Measurements from ENCODE around the gene ROR1.

ROR1 gene

DNA sequence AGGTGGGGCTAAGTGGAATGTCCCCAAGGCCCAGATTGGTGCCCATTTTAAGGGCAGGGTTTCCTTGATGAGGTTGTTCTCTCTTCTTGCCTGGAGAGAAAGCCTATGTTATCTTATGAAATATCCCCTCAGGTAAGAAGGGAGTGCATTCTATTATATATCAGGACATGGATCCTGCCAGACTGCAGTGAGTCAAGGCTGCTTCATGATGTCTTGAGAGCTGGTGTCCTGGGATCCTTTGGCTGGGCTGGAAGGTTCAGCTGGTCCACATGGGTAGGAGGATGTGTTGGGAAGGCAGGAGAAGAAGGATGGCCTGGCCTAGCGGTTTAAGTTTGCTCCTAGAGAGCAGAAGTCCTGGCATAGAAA lies 207.6 kb downstream of the ROR1 start:
- TF ChIP-seq, protein P1, sequence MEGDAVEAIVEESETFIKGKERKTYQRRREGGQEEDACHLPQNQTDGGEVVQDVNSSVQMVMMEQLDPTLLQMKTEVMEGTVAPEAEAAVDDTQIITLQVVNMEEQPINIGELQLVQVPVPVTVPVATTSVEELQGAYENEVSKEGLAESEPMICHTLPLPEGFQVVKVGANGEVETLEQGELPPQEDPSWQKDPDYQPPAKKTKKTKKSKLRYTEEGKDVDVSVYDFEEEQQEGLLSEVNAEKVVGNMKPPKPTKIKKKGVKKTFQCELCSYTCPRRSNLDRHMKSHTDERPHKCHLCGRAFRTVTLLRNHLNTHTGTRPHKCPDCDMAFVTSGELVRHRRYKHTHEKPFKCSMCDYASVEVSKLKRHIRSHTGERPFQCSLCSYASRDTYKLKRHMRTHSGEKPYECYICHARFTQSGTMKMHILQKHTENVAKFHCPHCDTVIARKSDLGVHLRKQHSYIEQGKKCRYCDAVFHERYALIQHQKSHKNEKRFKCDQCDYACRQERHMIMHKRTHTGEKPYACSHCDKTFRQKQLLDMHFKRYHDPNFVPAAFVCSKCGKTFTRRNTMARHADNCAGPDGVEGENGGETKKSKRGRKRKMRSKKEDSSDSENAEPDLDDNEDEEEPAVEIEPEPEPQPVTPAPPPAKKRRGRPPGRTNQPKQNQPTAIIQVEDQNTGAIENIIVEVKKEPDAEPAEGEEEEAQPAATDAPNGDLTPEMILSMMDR (IDR thresholded peaks at IDR 0.05; ENCODE audit: low read depth, low read length), result no peak

DNA sequence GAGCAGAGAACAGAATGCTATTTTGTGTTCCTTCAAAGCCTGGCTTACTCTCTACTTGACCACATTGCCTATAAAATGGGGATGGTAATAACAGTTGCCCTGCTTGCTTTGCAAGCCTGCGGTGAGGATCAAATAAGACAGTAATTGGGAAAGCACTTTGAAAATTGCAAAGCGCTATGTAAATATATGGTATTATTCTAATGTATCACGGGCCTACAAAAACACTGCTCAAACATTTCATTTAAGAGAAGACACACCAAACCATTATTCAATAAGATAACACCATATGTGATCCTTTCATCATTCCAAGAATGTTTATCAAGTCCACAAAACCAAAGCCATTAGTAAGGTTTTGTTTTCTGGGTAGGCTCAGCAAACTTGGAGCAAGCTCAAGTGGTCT lies 208.4 kb downstream of the ROR1 start:
- no peak for DNase-seq (ENCODE audit: extremely low read depth, low read depth)

More for the DNA sequence above, 207.6 kb downstream of the ROR1 start:
- DNase-seq (ENCODE audit: extremely low read depth, low read depth), result no peak

DNA sequence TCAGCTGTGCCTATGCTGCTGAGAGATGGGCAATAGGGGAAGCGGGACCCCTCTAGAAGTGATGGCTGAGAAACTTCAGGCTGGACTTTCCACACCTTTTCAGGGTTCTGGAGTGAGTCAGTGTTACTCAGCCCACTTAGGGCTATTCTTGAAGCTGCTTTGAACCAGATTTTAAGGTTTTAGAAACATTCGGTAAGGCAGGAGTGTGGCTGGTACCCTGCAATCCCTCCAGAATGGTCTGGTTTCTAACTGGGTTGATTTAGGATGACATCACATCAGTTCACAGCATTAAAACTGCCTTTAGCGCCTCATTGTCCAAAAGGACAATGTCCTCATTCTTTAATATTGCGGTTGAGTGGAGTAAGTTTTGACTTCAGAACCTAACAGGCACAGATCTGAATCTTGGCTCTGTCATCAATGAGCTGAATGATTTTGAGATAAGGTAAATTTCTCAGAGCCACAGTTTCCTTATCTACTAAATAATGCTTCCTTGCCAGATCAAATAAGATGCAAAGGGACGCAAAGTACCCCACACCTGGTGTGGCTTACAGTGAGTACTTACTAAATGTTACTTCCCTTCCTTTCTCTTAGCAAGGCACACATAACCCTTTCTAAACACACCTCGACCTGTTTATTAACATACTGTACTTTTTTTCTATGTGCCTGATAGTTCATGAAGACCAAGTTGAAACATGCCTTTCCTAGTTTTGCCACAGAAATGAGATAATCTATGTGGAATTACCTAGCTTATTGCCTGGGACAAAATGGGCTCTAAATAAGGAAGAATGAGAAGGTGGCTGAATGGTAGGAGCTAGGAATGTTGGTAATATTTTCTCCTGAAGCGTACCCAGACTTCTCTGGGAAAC lies 209.8 kb downstream of the ROR1 start:
- TF ChIP-seq, protein P1 (IDR thresholded peaks at IDR 0.05; ENCODE audit: low read depth, low read length), result no peak
- DNase-seq (ENCODE audit: extremely low read depth, low read depth), result no peak

More for the DNA sequence above, 208.4 kb downstream of the ROR1 start:
- TF ChIP-seq, protein P1 (IDR thresholded peaks at IDR 0.05; ENCODE audit: low read depth, low read length), result no peak

DNA sequence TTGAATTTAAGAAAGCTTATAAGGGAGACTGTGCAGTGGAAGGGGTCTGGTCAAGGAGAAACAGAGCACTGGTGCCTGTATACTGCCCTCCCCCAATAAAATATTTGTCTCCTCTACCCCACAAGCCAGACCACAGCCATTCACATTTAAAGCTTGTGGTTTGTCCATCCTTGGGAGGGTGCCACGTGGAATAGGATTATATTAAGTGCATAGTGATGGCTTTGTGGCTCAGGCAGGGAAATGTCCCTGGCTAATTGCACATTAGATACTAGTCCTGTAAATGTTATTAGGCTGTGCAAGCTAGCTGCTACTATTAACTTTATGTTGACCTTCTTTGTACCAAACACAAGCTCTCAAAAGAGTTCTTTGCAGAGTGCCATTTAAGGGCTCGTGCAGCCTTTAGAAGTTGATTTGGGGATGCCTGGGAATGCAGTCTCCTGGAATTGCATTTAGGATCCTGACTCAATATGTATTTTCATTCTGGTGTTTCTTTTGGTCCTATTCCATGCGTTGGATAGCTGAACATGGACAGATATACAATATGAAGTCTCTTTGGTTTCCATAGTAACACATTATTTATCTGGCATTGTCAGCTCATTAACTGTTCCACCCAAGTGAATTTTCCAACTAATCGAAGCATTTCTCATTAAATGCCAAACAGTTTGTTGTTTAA lies 210.6 kb downstream of the ROR1 start:
- TF ChIP-seq, protein P1 (IDR thresholded peaks at IDR 0.05; ENCODE audit: low read depth, low read length), result no peak
- no peak for DNase-seq (ENCODE audit: extremely low read depth, low read depth)

DNA sequence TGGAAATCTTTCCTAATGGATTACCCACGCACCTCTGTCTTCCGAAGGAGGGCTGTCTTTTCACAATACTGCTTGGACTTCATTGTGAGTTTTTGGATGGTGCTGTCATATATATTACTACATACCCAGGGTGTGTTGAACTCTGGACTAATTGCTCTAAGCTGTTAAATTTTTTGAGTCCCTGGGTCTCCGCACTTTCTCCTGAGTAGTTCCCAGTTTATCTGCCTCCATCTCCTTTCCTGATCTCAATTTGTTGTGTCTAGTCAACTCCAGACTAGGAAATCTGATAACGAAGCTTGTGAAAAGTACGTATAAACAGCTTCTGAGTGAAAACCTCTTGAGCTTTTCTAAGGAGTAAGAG lies 211.1 kb downstream of the ROR1 start:
- no peak for DNase-seq (ENCODE audit: extremely low read depth, low read depth)
- TF ChIP-seq, protein P1 (IDR thresholded peaks at IDR 0.05; ENCODE audit: low read depth, low read length), result no peak

DNA sequence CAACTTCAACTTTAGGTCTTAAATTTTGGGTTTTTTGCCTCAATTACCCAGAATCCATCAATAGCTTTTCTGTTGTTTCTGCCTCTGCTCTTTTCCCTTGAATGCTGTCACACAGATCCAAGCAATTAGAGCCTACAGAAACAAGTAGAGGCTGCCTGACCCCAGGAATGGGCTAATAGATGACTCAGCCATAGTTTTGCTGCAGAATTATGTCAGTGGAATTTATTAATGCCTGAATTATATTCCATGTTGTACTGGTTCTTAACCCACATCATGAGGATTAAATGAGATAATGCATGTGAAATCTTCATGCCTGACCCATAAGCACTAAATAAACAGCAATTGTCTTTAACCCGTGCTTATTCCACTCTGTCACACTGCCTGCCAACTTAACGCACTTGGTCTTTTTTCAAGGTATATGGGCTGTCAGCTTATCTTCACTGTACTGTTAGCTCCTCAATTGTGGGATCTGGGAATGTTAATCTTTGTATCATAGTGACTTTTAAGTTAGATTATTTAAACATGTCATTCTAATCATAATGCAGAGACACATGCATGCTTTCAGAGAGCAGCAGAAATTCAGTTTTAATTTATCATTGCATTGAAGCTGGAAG lies 213.3 kb downstream of the ROR1 start:
- no peak for DNase-seq (ENCODE audit: extremely low read depth, low read depth)
- TF ChIP-seq, protein P1 (IDR thresholded peaks at IDR 0.05; ENCODE audit: low read depth, low read length), result no peak

DNA sequence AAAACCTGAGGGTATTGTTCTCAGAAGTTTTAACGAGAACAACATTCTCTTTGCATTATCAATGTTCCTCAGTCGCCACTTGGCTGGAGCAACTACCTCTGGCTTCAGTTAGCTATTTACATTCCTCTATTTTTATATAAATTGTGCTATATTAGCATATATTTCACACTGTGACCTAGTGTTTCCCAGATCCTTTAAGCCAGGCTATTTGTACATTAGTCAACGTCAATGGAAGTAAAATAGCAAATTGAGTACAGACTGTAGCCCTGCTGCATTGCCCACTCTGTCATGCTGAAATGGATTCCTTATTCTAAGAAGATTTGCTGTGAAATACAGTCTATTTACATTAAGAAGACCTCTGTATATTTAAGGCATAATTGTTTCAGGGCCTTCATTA lies 213.8 kb downstream of the ROR1 start:
- TF ChIP-seq, protein P1 (IDR thresholded peaks at IDR 0.05; ENCODE audit: low read depth, low read length), result no peak
- DNase-seq (ENCODE audit: extremely low read depth, low read depth), result no peak
